PFSK-1 (cell line): Measurements from ENCODE around the gene TXLNB.

Experiments
- FOXP2 ChIP-seq: optimal IDR thresholded peaks from 2 replicates; pipeline ENCODE3; 2011; ENCODE audit warnings: borderline replicate concordance, control low read depth, inconsistent platforms; ENCODE audit not compliant: insufficient read depth; ENCODE audit errors: extremely low read length, extremely low read depth
- POLR2AphosphoS5 ChIP-seq: IDR thresholded peaks from 2 replicates; pipeline ENCODE4 v1.6.1; 2012; ENCODE audit warnings: low read depth, mild to moderate bottlenecking, control low read depth, low read length, moderate library complexity
- REST ChIP-seq, 2 experiments: IDR thresholded peaks; 2 replicates each; pipeline versions ENCODE4 v1.6.1 to v1.8.0; 2011 to 2012; ENCODE audit warnings: low read depth in 2 of 2, low read length in 2 of 2, control low read depth in 1 of 2, inconsistent platforms in 1 of 2, mild to moderate bottlenecking in 1 of 2, moderate library complexity in 1 of 2; ENCODE audit not compliant: insufficient read depth in 1 of 2
- SIN3A ChIP-seq: IDR thresholded peaks from 2 replicates; pipeline ENCODE4 v1.6.1; 2012; ENCODE audit warnings: mild to moderate bottlenecking, low read length, moderate library complexity, borderline replicate concordance; ENCODE audit not compliant: insufficient read depth
- TAF1 ChIP-seq: IDR thresholded peaks from 2 replicates; pipeline ENCODE4 v1.6.1; 2012; ENCODE audit warnings: low read length, control low read depth, borderline replicate concordance; ENCODE audit not compliant: insufficient read depth

TXLNB gene

GRCh38 chr6:139240161-139241010 is 51.4 kb downstream of the TXLNB start:
- TF ChIP-seq POLR2AphosphoS5: no peak
- TF ChIP-seq SIN3A: peak; percentile 36; the same call in 1 of the 2 replicates
- peak in 1 of 2 experiments; percentile 22; a peak in 1 of 4 replicates for TF ChIP-seq REST (IDR thresholded peaks at IDR 0.05; ENCODE audit: insufficient read depth in 1 of 2, low read depth in 2 of 2, low read length in 2 of 2)

GRCh38 chr6:139239064-139239463 is 52.7 kb downstream of the TXLNB start:
- TF ChIP-seq TAF1 (no peak), REST (IDR thresholded peaks at IDR 0.05; ENCODE audit: insufficient read depth in 1 of 2, low read depth in 2 of 2, low read length in 2 of 2) (0 out of 4 replicates have a peak, but pooled peaks have one; percentile 36 to 43), FOXP2 (no peak), SIN3A (no peak), POLR2AphosphoS5 (no peak)

- no peak for TF ChIP-seq FOXP2
- TF ChIP-seq TAF1: no peak
- TF ChIP-seq POLR2AphosphoS5: no peak
- TF ChIP-seq REST (IDR thresholded peaks at IDR 0.05; ENCODE audit: insufficient read depth in 1 of 2, low read depth in 2 of 2, low read length in 2 of 2): no peak
- no peak for TF ChIP-seq SIN3A
These were observed 55.7 kb downstream of the TXLNB start for GRCh38 chr6:139236105-139236504.

GRCh38 chr6:139235661-139236060 is 56.1 kb downstream of the TXLNB start:
- TF ChIP-seq FOXP2 (no peak), REST (IDR thresholded peaks at IDR 0.05; ENCODE audit: insufficient read depth in 1 of 2, low read depth in 2 of 2, low read length in 2 of 2) (no peak), POLR2AphosphoS5 (no peak), TAF1 (no peak), SIN3A (no peak)
